Neuronal stem cell (in vitro differentiated cells): Measurements from ENCODE around the gene RAPGEF2.
A peak's percentile ranks its signal among the peaks of the same experiment; 100 is the strongest.

Experiments
- DNase-seq: peaks from one replicate; pipeline ENCODE4 v3.0.0-alpha.2; 2013; ENCODE audit warnings: low spot score
- H2AFZ ChIP-seq: one replicate; pipeline ENCODE4 v1.6.1; 2013; ENCODE audit warnings: mild to moderate bottlenecking, low read length, inconsistent platforms
- H2AK5ac ChIP-seq: 2 replicates; pipeline ENCODE4 v1.6.1; 2013; ENCODE audit warnings: low read depth, mild to moderate bottlenecking, inconsistent platforms, low read length, moderate library complexity, mixed read lengths
- H2BK120ac ChIP-seq: 2 replicates; pipeline ENCODE4 v1.6.1; 2013; ENCODE audit warnings: low read depth, mild to moderate bottlenecking, inconsistent platforms, low read length, moderate library complexity, mixed read lengths
- H2BK12ac ChIP-seq: one replicate; pipeline ENCODE4 v1.6.1; 2013; ENCODE audit warnings: low read length, inconsistent platforms
- H2BK15ac ChIP-seq: 2 replicates; pipeline ENCODE4 v1.6.1; 2013; ENCODE audit warnings: mild to moderate bottlenecking, low read length, inconsistent platforms, mixed read lengths
- H2BK5ac ChIP-seq: one replicate; pipeline ENCODE4 v1.6.1; 2013; ENCODE audit warnings: inconsistent platforms, mild to moderate bottlenecking, low read length, moderate library complexity
- H3K14ac ChIP-seq: one replicate; pipeline ENCODE4 v1.6.1; 2013; ENCODE audit warnings: low read length, inconsistent platforms
- H3K18ac ChIP-seq: 2 replicates; pipeline ENCODE4 v1.6.1; 2013; ENCODE audit warnings: low read length, inconsistent platforms
- H3K23ac ChIP-seq: 2 replicates; pipeline ENCODE4 v1.6.1; 2013; ENCODE audit warnings: low read depth, mild to moderate bottlenecking, mixed read lengths, low read length, inconsistent platforms; ENCODE audit not compliant: poor library complexity
- H3K27ac ChIP-seq: replicated peaks from 3 replicates; pipeline ENCODE4 v1.5.1; 2013; ENCODE audit warnings: low read length, inconsistent platforms
- H3K27me3 ChIP-seq, 3 experiments: 2 replicates each; pipeline ENCODE4 v1.6.1; 2013; ENCODE audit warnings: low read length in 3 of 3, mild to moderate bottlenecking in 2 of 3, inconsistent platforms in 1 of 3, low read depth in 1 of 3, mixed read lengths in 1 of 3, moderate library complexity in 1 of 3; ENCODE audit not compliant: control insufficient read depth in 3 of 3, insufficient read depth in 3 of 3
- H3K36me3 ChIP-seq, 2 donors: replicated peaks in 1 of 2; 2 replicates each; pipeline ENCODE4 v1.6.1; 2013; ENCODE audit warnings: low read length in 2 of 2; ENCODE audit not compliant: control insufficient read depth in 2 of 2, insufficient read depth in 2 of 2
- H3K4ac ChIP-seq: 2 replicates; pipeline ENCODE4 v1.6.1; 2013; ENCODE audit warnings: inconsistent platforms, mild to moderate bottlenecking, low read length, moderate library complexity
- H3K4me1 ChIP-seq, 2 donors: 1 replicate in 1 of 2; 2 replicates in 1 of 2; pipeline ENCODE4 v1.6.1; 2013; ENCODE audit warnings: low read length in 2 of 2, low read depth in 1 of 2; ENCODE audit not compliant: control insufficient read depth in 2 of 2, insufficient read depth in 1 of 2
- H3K4me2 ChIP-seq: one replicate; pipeline ENCODE4 v1.6.1; 2013; ENCODE audit warnings: mild to moderate bottlenecking, low read length, inconsistent platforms; ENCODE audit not compliant: insufficient read depth, poor library complexity, severe bottlenecking
- H3K4me3 ChIP-seq, 2 donors: 2 replicates each; pipeline ENCODE4 v1.5.1; 2013; ENCODE audit warnings: low read length in 2 of 2, mild to moderate bottlenecking in 2 of 2, inconsistent platforms in 1 of 2, moderate library complexity in 1 of 2
- H3K79me1 ChIP-seq: one replicate; pipeline ENCODE4 v1.6.1; 2013; ENCODE audit warnings: low read depth, mild to moderate bottlenecking, inconsistent platforms, low read length, moderate library complexity
- H3K9ac ChIP-seq: one replicate; pipeline ENCODE4 v1.6.1; 2013; ENCODE audit warnings: mild to moderate bottlenecking, low read depth, low read length, inconsistent platforms; ENCODE audit not compliant: poor library complexity
- H3K9me3 ChIP-seq, 2 donors: replicated peaks in 1 of 2; 2 replicates each; pipeline versions ENCODE3 to v1.6.1; 2013; ENCODE audit warnings: low read length in 2 of 2, mild to moderate bottlenecking in 2 of 2, inconsistent platforms in 1 of 2, low read depth in 1 of 2, mixed read lengths in 1 of 2, moderate library complexity in 1 of 2; ENCODE audit not compliant: control insufficient read depth in 2 of 2, insufficient read depth in 1 of 2
- H4K8ac ChIP-seq: one replicate; pipeline ENCODE4 v1.6.1; 2013; ENCODE audit warnings: low read depth, mild to moderate bottlenecking, inconsistent platforms, low read length, moderate library complexity
- H4K91ac ChIP-seq: one replicate; pipeline ENCODE4 v1.6.1; 2013; ENCODE audit warnings: low read length, low read depth, mild to moderate bottlenecking, inconsistent platforms; ENCODE audit not compliant: poor library complexity
- WGBS, 2 donors: extraction: QIAGEN DNeasy Blood & Tissue Kit; methylation state at CpG; one replicate each; pipeline ENCODE4 v1.1.7; 2013; ENCODE audit warnings: missing lambda C conversion rate in 2 of 2, mixed read lengths in 1 of 2; ENCODE audit not compliant: insufficient read length in 2 of 2, insufficient replicate concordance in 1 of 2; ENCODE audit errors: extremely low coverage in 2 of 2; 5-methylcytosine and 5-hydroxymethylcytosine counted together

RAPGEF2 gene

GRCh38 chr4:159269116-159269515 lies 166.2 kb downstream of the RAPGEF2 start:
- Histone ChIP-seq H2BK5ac (no peak overlapping the region), H3K27me3 (no peaks in the 10 kb centered on the region), H4K91ac (no peak overlapping the region), H3K4me3 (peak overlapping the region in 1 of 2 donors; percentile 38), H2AK5ac (no peak overlapping the region), H2BK15ac (no peak overlapping the region), H3K9ac (no peak overlapping the region), H3K9me3 (no peaks in the 10 kb centered on the region), H3K27ac (no peak overlapping the region), H3K14ac (no peak overlapping the region), H3K4ac (no peak overlapping the region), H3K4me1 (peaks cover 11 to 25% of the 10 kb centered on the region in 2 donors), H3K79me1 (no peaks in the 10 kb centered on the region), H2BK120ac (no peak overlapping the region), H3K18ac (no peak overlapping the region), H3K4me2 (no peak overlapping the region), H4K8ac (no peak overlapping the region), H3K23ac (no peak overlapping the region), H2AFZ (no peak overlapping the region), H3K36me3 (no peaks in the 10 kb centered on the region), H2BK12ac (no peak overlapping the region)
- WGBS, 2 donors, result no CpG with 5 or more reads among the region's 10 CpGs
- no peak for DNase-seq

GRCh38 chr4:159269956-159270355 lies 167.1 kb downstream of the RAPGEF2 start:
- Histone ChIP-seq H3K79me1 (no peaks in the 10 kb centered on the region), H2BK120ac (no peak overlapping the region), H3K4me3 (no peak overlapping the region), H3K36me3 (no peaks in the 10 kb centered on the region), H2BK5ac (no peak overlapping the region), H2AK5ac (no peak overlapping the region), H3K9me3 (no peaks in the 10 kb centered on the region), H3K4me2 (no peak overlapping the region), H3K14ac (no peak overlapping the region), H3K4ac (no peak overlapping the region), H3K27ac (no peak overlapping the region), H4K8ac (no peak overlapping the region), H2AFZ (no peak overlapping the region), H2BK12ac (no peak overlapping the region), H3K27me3 (no peaks in the 10 kb centered on the region), H4K91ac (no peak overlapping the region), H3K9ac (no peak overlapping the region), H3K4me1 (peaks cover 11 to 25% of the 10 kb centered on the region in 2 donors), H3K18ac (no peak overlapping the region), H3K23ac (no peak overlapping the region), H2BK15ac (no peak overlapping the region)
- DNase-seq, result no peak

- no peak overlapping the region for H3K27ac ChIP-seq
- H3K27me3 ChIP-seq, result no peaks in the 10 kb centered on the region
- H3K14ac ChIP-seq, result no peak overlapping the region
- H3K4me3 ChIP-seq, result no peak overlapping the region
- H2BK120ac ChIP-seq, result no peak overlapping the region
- no peak overlapping the region for H3K18ac ChIP-seq
- H3K9ac ChIP-seq, result no peak overlapping the region
- peaks cover 11 to 16% of the 10 kb centered on the region in 2 donors for H3K4me1 ChIP-seq
- H3K4ac ChIP-seq, result no peak overlapping the region
- H2AFZ ChIP-seq, result no peak overlapping the region
- H3K23ac ChIP-seq, result no peak overlapping the region
- H3K4me2 ChIP-seq, result no peak overlapping the region
- WGBS, 2 donors, result no CpG with 5 or more reads among the region's 4 CpGs
- H3K79me1 ChIP-seq, result no peaks in the 10 kb centered on the region
- H4K8ac ChIP-seq, result no peak overlapping the region
- no peak for DNase-seq
- no peak overlapping the region for H2BK15ac ChIP-seq
- no peak overlapping the region for H2BK5ac ChIP-seq
- H3K36me3 ChIP-seq, result no peaks in the 10 kb centered on the region
- no peak overlapping the region for H2BK12ac ChIP-seq
- no peak overlapping the region for H4K91ac ChIP-seq
- no peak overlapping the region for H2AK5ac ChIP-seq
- H3K9me3 ChIP-seq, result no peaks in the 10 kb centered on the region
Measured at GRCh38 chr4:159271856-159272255, 169.0 kb downstream of the RAPGEF2 start.

- H3K27ac ChIP-seq, result no peak overlapping the region
- peaks cover 4 to 11% of the 10 kb centered on the region in 2 donors for H3K4me1 ChIP-seq
- no peak overlapping the region for H4K91ac ChIP-seq
Measured at GRCh38 chr4:159272273-159273140, 169.6 kb downstream of the RAPGEF2 start.

More at GRCh38 chr4:159272273-159273140, 169.6 kb downstream of the RAPGEF2 start:
- no peak overlapping the region for H4K8ac ChIP-seq
- H2BK120ac ChIP-seq, result no peak overlapping the region
- H3K4ac ChIP-seq, result no peak overlapping the region
- no peak overlapping the region for H2BK12ac ChIP-seq
- no peak overlapping the region for H2BK15ac ChIP-seq
- DNase-seq, result no peak
- no peaks in the 10 kb centered on the region for H3K79me1 ChIP-seq
- H3K4me2 ChIP-seq, result no peak overlapping the region
- no peak overlapping the region for H3K23ac ChIP-seq
- no peaks in the 10 kb centered on the region for H3K9me3 ChIP-seq
- no peaks in the 10 kb centered on the region for H3K36me3 ChIP-seq
- H2AK5ac ChIP-seq, result no peak overlapping the region
- no peak overlapping the region for H2AFZ ChIP-seq
- H3K4me3 ChIP-seq, result no peak overlapping the region
- no peak overlapping the region for H3K18ac ChIP-seq
- H3K14ac ChIP-seq, result no peak overlapping the region
- no peaks in the 10 kb centered on the region for H3K27me3 ChIP-seq
- no peak overlapping the region for H2BK5ac ChIP-seq
- H3K9ac ChIP-seq, result no peak overlapping the region
